Spleen (tissue), 11 donors: ENCODE data around the gene ZCCHC10. TPM values are rescaled to one million over a fixed set of nuclear protein-coding genes. Genes with fewer than 3 reads are reported as not detected.

ENCODE experiments used
- DNase-seq: peaks from one replicate; pipeline ENCODE4 v3.0.0-alpha.2; 2020
- H3K27ac ChIP-seq, 8 donors: fragments of 200-600 bp; sonication (generic) in 7 of 8; 1 replicate in 4 of 8; 2 replicates in 4 of 8; pipeline versions ENCODE4 v1.5.0 to v1.8.0; 2016 to 2021; ENCODE audit warnings: inconsistent platforms in 4 of 8, mild to moderate bottlenecking in 4 of 8, moderate library complexity in 1 of 8
- H3K27me3 ChIP-seq, 7 donors: fragments of 200-600 bp; sonication (generic) in 6 of 7; replicated peaks in 1 of 7; 1 replicate in 4 of 7; 2 replicates in 3 of 7; pipeline versions ENCODE4 v1.5.0 to v1.8.0; 2016 to 2021; ENCODE audit warnings: inconsistent platforms in 3 of 7, mild to moderate bottlenecking in 1 of 7
- H3K36me3 ChIP-seq, 6 donors: fragments of 200-600 bp; sonication (generic) in 5 of 6; 1 replicate in 4 of 6; 2 replicates in 2 of 6; pipeline versions ENCODE4 v1.5.0 to v1.8.0; 2016 to 2021; ENCODE audit warnings: inconsistent platforms in 2 of 6
- H3K4me1 ChIP-seq, 6 donors: fragments of 200-600 bp; sonication (generic) in 5 of 6; 1 replicate in 3 of 6; 2 replicates in 3 of 6; pipeline versions ENCODE4 v1.5.0 to v1.8.0; 2016 to 2021; ENCODE audit warnings: inconsistent platforms in 3 of 6
- H3K4me3 ChIP-seq, 8 donors: fragments of 200-600 bp; sonication (generic) in 7 of 8; 1 replicate in 4 of 8; 2 replicates in 4 of 8; pipeline versions ENCODE4 v1.5.0 to v1.8.0; 2016 to 2021; ENCODE audit warnings: inconsistent platforms in 4 of 8, mild to moderate bottlenecking in 4 of 8, moderate library complexity in 2 of 8
- H3K9me3 ChIP-seq, 8 donors: fragments of 200-600 bp; sonication (generic) in 7 of 8; 1 replicate in 4 of 8; 2 replicates in 4 of 8; pipeline versions ENCODE4 v1.5.0 to v1.8.0; 2016 to 2021; ENCODE audit warnings: inconsistent platforms in 4 of 8
- POLR2A ChIP-seq, 3 donors: fragments of 450-650 bp; IDR thresholded peaks; one replicate each; pipeline ENCODE4 v1.5.1; 2017; ENCODE audit warnings: antibody characterized with exemption in 3 of 3, mild to moderate bottlenecking in 1 of 3
- POLR2AphosphoS5 ChIP-seq, 3 donors: sonication (generic); formaldehyde crosslinking; IDR thresholded peaks; one replicate each; pipeline ENCODE4 v1.5.1; 2017; ENCODE audit warnings: antibody characterized with exemption in 3 of 3
- WGBS, 5 donors: extraction: QIAGEN DNeasy Blood & Tissue Kit in 3 of 5; methylation state at CpG; one replicate each; pipeline versions ENCODE4 v1.1.5 to v1.1.7; 2013 to 2018; 5-methylcytosine and 5-hydroxymethylcytosine counted together
- intact Hi-C: fragments of 100-400 bp; cut with DNase I; formaldehyde crosslinking; loops from one replicate; pipeline ENCODE4 v1.15.0; 2023; ENCODE audit warnings: low total_unique reads
- polyA plus RNA-seq, 3 donors: library from polyadenylated mRNA; stranded (reverse); fragments of 200-250 nt; gene quantifications; one replicate each; pipeline ENCODE4 v1.2.1, GENCODE V29; 2013
- total RNA-seq, 7 donors: library from RNA; depleted of rRNA in 3 of 7; stranded (reverse); fragments of >200 nt in 3 of 7; fragmentation: NEBNext Ultra II Directional in 4 of 7; extraction: Animal tissue kit (Norgen Biotek cat#: 25700) in 4 of 7; gene quantifications; one replicate each; pipeline versions ENCODE4 v1.1.0 to v1.2.1, GENCODE V29; 2016 to 2021
- TF ChIP-seq, protein P1 (sequence below), 11 experiments: fragments of 200-600 bp in 7 of 11; fragments of 450-650 bp in 4 of 11; sonication (generic) in 4 of 11; IDR thresholded peaks in 8 of 11; conservative IDR thresholded peaks in 3 of 11; 1 replicate in 7 of 11; 2 replicates in 4 of 11; pipeline versions ENCODE4 v1.4.0 to v1.8.0; 2016 to 2021; ENCODE audit warnings: antibody characterized with exemption in 11 of 11, inconsistent platforms in 4 of 11, mild to moderate bottlenecking in 1 of 11
- donor health status: healthy with polysubstance abuse.
- donor health status: DM: no; HTN: no; CAD: no; lungs with moderate emphysema.
- donor health status: DM: no; HTN: no; CAD: no.
- donor health status: Bipolar disorder and iron deficiency.
- donor health status: healthy.
- donor health status: DM: no; HTN: no; CAD: no.
- donor health status: DM: yes; HTN: yes; CAD: no.

ZCCHC10 gene
- total and polyA plus RNA-seq, 10 donors, result 16.2 to 34.5 (median 20.8) TPM

DNA sequence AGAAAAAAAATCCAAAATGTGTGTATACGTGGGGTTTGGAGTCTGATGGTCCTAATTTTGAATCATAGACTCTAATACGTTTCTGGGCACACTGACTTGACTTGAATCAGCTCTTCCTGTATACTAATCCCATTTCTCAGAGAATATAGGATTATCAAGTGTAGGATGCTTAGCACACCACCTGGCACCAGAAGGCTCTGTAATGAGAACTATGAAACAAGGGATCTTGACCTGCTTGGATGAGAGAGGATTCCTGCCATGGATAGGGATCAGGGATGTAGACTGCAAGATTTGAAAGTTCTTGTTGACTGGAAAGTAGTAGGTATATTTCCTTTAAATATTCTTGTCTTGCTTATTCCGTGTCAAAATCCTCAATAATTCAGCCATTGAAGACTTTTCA is 33.3 kb upstream of the ZCCHC10 start:
- intact Hi-C loops, result no loop called here
- no peak for DNase-seq
- TF ChIP-seq POLR2A (IDR thresholded peaks at IDR 0.05), result no peak
- no peak for TF ChIP-seq POLR2AphosphoS5 (IDR thresholded peaks at IDR 0.05)
- TF ChIP-seq, protein P1, sequence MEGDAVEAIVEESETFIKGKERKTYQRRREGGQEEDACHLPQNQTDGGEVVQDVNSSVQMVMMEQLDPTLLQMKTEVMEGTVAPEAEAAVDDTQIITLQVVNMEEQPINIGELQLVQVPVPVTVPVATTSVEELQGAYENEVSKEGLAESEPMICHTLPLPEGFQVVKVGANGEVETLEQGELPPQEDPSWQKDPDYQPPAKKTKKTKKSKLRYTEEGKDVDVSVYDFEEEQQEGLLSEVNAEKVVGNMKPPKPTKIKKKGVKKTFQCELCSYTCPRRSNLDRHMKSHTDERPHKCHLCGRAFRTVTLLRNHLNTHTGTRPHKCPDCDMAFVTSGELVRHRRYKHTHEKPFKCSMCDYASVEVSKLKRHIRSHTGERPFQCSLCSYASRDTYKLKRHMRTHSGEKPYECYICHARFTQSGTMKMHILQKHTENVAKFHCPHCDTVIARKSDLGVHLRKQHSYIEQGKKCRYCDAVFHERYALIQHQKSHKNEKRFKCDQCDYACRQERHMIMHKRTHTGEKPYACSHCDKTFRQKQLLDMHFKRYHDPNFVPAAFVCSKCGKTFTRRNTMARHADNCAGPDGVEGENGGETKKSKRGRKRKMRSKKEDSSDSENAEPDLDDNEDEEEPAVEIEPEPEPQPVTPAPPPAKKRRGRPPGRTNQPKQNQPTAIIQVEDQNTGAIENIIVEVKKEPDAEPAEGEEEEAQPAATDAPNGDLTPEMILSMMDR (IDR thresholded peaks at IDR 0.05 in 8 of 11, conservative IDR thresholded peaks at IDR 0.05 in 3 of 11), result no peak
- peaks cover 0 to 11% (median 0%) of the 10 kb centered on the region in 6 donors for H3K36me3 ChIP-seq
- H3K27ac ChIP-seq, result no peak overlapping the region
- no peaks in the 10 kb centered on the region for H3K9me3 ChIP-seq
- WGBS, 5 donors, result 78 to 83% (median 80%) methylated on average over 3 of the region's 3 CpGs
- H3K4me1 ChIP-seq, result peaks cover 21 to 98% (median 62%) of the 10 kb centered on the region in 6 donors
- no peaks in the 10 kb centered on the region for H3K27me3 ChIP-seq
- H3K4me3 ChIP-seq, result no peak overlapping the region

DNA sequence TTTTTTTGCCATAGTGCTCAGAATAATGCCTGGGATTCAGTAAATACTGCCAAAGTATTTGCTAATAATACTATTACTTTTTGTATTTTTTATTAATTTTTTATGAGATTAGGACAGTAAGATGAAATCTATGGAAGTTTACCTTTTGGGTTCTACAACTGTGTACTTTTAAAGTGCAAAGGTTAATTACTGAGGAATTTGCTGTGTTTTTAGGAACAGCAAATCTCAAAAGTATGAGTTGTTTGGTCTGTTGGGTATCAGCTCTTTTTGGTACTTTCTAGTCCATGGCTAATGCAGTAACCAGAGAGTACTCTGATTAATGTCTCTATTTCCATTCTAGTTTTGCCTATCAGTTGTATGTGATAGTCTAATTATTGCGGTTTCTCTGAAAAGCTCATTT is 30.5 kb upstream of the ZCCHC10 start:
- TF ChIP-seq, protein P1 (IDR thresholded peaks at IDR 0.05 in 8 of 11, conservative IDR thresholded peaks at IDR 0.05 in 3 of 11), result no peak
- no peak for DNase-seq
- Histone ChIP-seq H3K4me3 (no peak overlapping the region), H3K9me3 (no peaks in the 10 kb centered on the region), H3K4me1 (peaks cover 33 to 90% (median 68%) of the 10 kb centered on the region in 6 donors), H3K36me3 (peaks cover 0 to 6% (median 0%) of the 10 kb centered on the region in 6 donors), H3K27me3 (no peaks in the 10 kb centered on the region), H3K27ac (peak overlapping the region in 2 of 8 donors; percentile 25 to 30)
- WGBS, 5 donors, result 52 to 83% (median 78%) methylated on average over 1 of the region's 1 CpG
- intact Hi-C loops, result no loop called here

DNA sequence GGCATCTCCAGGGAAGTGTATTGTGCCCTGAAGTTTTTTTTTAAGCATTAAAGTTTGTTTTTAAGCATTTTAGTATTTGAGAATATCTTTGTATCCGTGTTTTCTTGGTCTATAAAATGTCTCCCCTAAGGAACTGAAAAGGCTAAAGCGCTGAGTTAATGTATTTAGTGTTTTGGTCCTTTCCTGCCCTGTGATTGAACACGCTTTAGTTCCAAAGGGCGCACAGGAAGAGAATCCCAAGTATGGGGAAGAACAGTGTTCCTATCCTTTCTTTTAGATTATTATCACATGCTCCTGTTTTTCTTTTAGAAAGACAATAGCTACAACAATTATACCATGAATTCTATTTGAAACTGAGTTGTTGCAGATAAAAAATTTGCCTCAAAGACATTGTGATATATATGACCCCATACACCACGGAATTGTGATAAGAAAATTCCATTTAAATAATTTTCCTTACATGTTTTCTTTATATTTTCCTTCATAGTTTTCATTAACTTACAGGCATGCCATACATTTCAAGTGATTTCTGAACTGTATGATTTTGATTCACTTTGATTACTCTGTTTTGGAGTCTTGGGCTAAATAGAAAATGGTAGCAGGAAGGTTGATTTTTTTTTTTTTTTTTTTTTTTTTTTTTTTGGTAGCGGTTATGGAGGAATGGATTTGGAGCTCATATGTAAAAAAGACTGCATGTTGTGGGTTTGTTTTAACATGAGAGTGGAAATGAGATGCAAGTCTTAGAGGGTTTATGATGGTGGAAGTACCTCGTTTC is 28.5 kb upstream of the ZCCHC10 start:
- Histone ChIP-seq H3K4me3 (no peak overlapping the region), H3K4me1 (peaks cover 38 to 87% (median 73%) of the 10 kb centered on the region in 6 donors), H3K9me3 (no peaks in the 10 kb centered on the region), H3K27ac (no peak overlapping the region), H3K36me3 (peaks cover 0 to 6% (median 0%) of the 10 kb centered on the region in 6 donors), H3K27me3 (no peaks in the 10 kb centered on the region)
- TF ChIP-seq POLR2A (IDR thresholded peaks at IDR 0.05), result no peak
- no peak for TF ChIP-seq POLR2AphosphoS5 (IDR thresholded peaks at IDR 0.05)
- TF ChIP-seq, protein P1 (IDR thresholded peaks at IDR 0.05 in 8 of 11, conservative IDR thresholded peaks at IDR 0.05 in 3 of 11), result no peak
- intact Hi-C loops, result no loop called here
- DNase-seq, result no peak
- 88 to 94% (median 91%) methylated on average over 7 of the region's 7 CpGs for WGBS, 5 donors

DNA sequence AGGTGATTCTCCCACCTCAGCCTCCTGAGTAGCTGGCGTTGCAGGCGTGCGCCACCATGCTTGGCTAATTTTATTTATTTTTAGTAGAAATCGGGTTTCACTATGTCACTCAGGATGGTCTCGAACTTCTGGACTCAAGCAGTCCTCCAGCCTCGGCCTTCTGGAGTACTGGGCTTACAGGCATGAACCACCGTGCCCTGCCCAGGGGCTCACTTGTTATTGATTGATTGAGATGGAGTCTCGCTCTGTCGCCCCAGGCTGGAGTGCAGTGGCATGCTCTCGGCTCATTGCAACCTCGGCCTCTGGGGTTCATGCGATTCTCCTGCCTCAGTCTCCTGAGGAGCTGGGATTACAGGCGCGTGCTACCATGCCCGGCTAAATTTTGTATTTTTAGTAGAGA is 27.1 kb upstream of the ZCCHC10 start:
- Histone ChIP-seq H3K36me3 (peaks cover 0 to 6% (median 0%) of the 10 kb centered on the region in 6 donors), H3K27ac (peak overlapping the region in 3 of 8 donors; percentile 95 to 97 (median 97)), H3K27me3 (no peaks in the 10 kb centered on the region), H3K4me1 (peaks cover 38 to 86% (median 69%) of the 10 kb centered on the region in 6 donors), H3K9me3 (no peaks in the 10 kb centered on the region), H3K4me3 (peak overlapping the region in 7 of 8 donors; percentile 59 to 98 (median 84))
- no peak for DNase-seq
- TF ChIP-seq POLR2A (IDR thresholded peaks at IDR 0.05) (no peak), POLR2AphosphoS5 (IDR thresholded peaks at IDR 0.05) (no peak)
- TF ChIP-seq, protein P1 (IDR thresholded peaks at IDR 0.05 in 8 of 11, conservative IDR thresholded peaks at IDR 0.05 in 3 of 11), result no peak
- 89 to 94% (median 90%) methylated on average over 15 of the region's 15 CpGs for WGBS, 5 donors
- intact Hi-C loops, result no loop called here
